OCI-LY1 (cell line): ENCODE results near the gene FAF1.
"Not testable (repeated sequence)": the region's sequence is repeated elsewhere in the genome, so short reads cannot be mapped to it uniquely, and the experiment has no call there.

Source experiments
- H2AFZ ChIP-seq: fragments of 200-600 bp; sonication (generic), shearing (Covaris generic); 2 replicates; pipeline ENCODE4 v1.6.0; 2014; ENCODE audit warnings: antibody characterized with exemption, mild to moderate bottlenecking, low read length
- H3F3A ChIP-seq: fragments of 200-600 bp; sonication (generic), shearing (Covaris generic); 2 replicates; pipeline ENCODE4 v1.6.0; 2014; ENCODE audit warnings: mild to moderate bottlenecking, antibody characterized with exemption, low read length, moderate library complexity; ENCODE audit not compliant: insufficient read depth
- H3K27ac ChIP-seq: fragments of 200-600 bp; sonication (generic); 2 replicates; pipeline ENCODE4 v1.5.1; 2014; ENCODE audit warnings: low read length, mixed run types, mild to moderate bottlenecking, low read depth; ENCODE audit not compliant: poor library complexity, severe bottlenecking
- H3K27me3 ChIP-seq: fragments of 200-600 bp; sonication (generic); 2 replicates; pipeline ENCODE4 v1.6.0; 2014; ENCODE audit warnings: antibody characterized with exemption, mild to moderate bottlenecking, low read length, moderate library complexity; ENCODE audit not compliant: insufficient read depth
- H3K36me3 ChIP-seq: fragments of 200-600 bp; sonication (generic); 2 replicates; pipeline ENCODE4 v1.6.1; 2014; ENCODE audit warnings: mild to moderate bottlenecking, antibody characterized with exemption, low read length, moderate library complexity, mixed read lengths; ENCODE audit not compliant: insufficient read depth
- H3K4me1 ChIP-seq: fragments of 200-600 bp; sonication (generic); 2 replicates; pipeline ENCODE4 v1.5.1; 2014; ENCODE audit warnings: mild to moderate bottlenecking, low read length, moderate library complexity; ENCODE audit not compliant: insufficient read depth, severe bottlenecking
- H3K4me2 ChIP-seq: fragments of 200-600 bp; sonication (generic), shearing (Covaris generic); 2 replicates; pipeline ENCODE4 v1.6.1; 2014; ENCODE audit warnings: low read length
- H3K4me3 ChIP-seq: fragments of 200-600 bp; sonication (generic); 2 replicates; pipeline ENCODE4 v1.5.1; 2014; ENCODE audit warnings: low read length, low read depth, mild to moderate bottlenecking, mixed read lengths; ENCODE audit not compliant: poor library complexity, severe bottlenecking
- H3K79me2 ChIP-seq: fragments of 200-600 bp; shearing (Covaris generic); 2 replicates; pipeline ENCODE4 v1.6.1; 2016; ENCODE audit warnings: mixed run types, low read length, mixed read lengths; ENCODE audit not compliant: insufficient read depth
- H3K9ac ChIP-seq: fragments of 200-600 bp; sonication (generic), shearing (Covaris generic); 2 replicates; pipeline ENCODE4 v1.6.1; 2014; ENCODE audit warnings: mild to moderate bottlenecking, low read length, mixed read lengths
- H3K9me2 ChIP-seq: fragments of 200-600 bp; sonication (generic), shearing (Covaris generic); 2 replicates; pipeline ENCODE4 v1.6.1; 2014; ENCODE audit warnings: low read depth, mild to moderate bottlenecking, low read length, mixed read lengths
- H3K9me3 ChIP-seq: fragments of 200-600 bp; shearing (Covaris generic); 2 replicates; pipeline ENCODE4 v1.6.1; 2014; ENCODE audit warnings: low read length, mixed read lengths
- H4K20me1 ChIP-seq: fragments of 200-600 bp; sonication (generic), shearing (Covaris generic); 2 replicates; pipeline ENCODE4 v1.6.0; 2016; ENCODE audit warnings: mild to moderate bottlenecking, low read length; ENCODE audit not compliant: insufficient read depth
- CTCF ChIP-seq: fragments of 200-600 bp; sonication (generic), shearing (Covaris generic); IDR thresholded peaks from 2 replicates; pipeline ENCODE4 v1.5.1; 2017; ENCODE audit warnings: mild to moderate bottlenecking, antibody characterized with exemption, low read length, moderate library complexity, mixed read lengths
- EZH2 ChIP-seq: fragments of 200-600 bp; sonication (generic), shearing (Covaris generic); IDR thresholded peaks from 2 replicates; pipeline ENCODE4 v1.8.0; 2017; ENCODE audit warnings: borderline replicate concordance, mixed run types, mild to moderate bottlenecking, antibody characterized with exemption, low read length, moderate library complexity, mixed read lengths

Gene FAF1

GRCh38 chr1:51000651-51001050 is 40.6 kb upstream of the FAF1 start:
- H3K79me2 ChIP-seq = no peaks in the 10 kb centered on the region
- H2AFZ ChIP-seq = no peak overlapping the region
- H3K4me2 ChIP-seq = peak overlapping the region; percentile 49
- H4K20me1 ChIP-seq = no peaks in the 10 kb centered on the region
- H3K36me3 ChIP-seq = peaks cover 31% of the 10 kb centered on the region
- peak overlapping the region; percentile 39 for H3K9ac ChIP-seq
- peak overlapping the region; percentile 36 for H3K4me3 ChIP-seq
- TF ChIP-seq CTCF (no peak), EZH2 (no peak)
- H3K9me2 ChIP-seq = no peaks in the 10 kb centered on the region
- H3K27me3 ChIP-seq = no peaks in the 10 kb centered on the region
- no peaks in the 10 kb centered on the region for H3F3A ChIP-seq
- H3K27ac ChIP-seq = peak overlapping the region; percentile 97
- H3K9me3 ChIP-seq = no peaks in the 10 kb centered on the region
- H3K4me1 ChIP-seq = peaks cover 22% of the 10 kb centered on the region

GRCh38 chr1:51000160-51000559 is 40.1 kb upstream of the FAF1 start:
- no peaks in the 10 kb centered on the region for H3K27me3 ChIP-seq
- H3K27ac ChIP-seq = peak overlapping the region; percentile 97
- H3F3A ChIP-seq = no peaks in the 10 kb centered on the region
- peaks cover 26% of the 10 kb centered on the region for H3K36me3 ChIP-seq
- H3K9me2 ChIP-seq = no peaks in the 10 kb centered on the region
- H3K4me2 ChIP-seq = peak overlapping the region; percentile 49
- H2AFZ ChIP-seq = no peak overlapping the region
- peak overlapping the region; percentile 39 for H3K9ac ChIP-seq
- TF ChIP-seq EZH2 (no peak), CTCF (no peak)
- no peaks in the 10 kb centered on the region for H3K79me2 ChIP-seq
- H3K4me3 ChIP-seq = peak overlapping the region; percentile 36
- H4K20me1 ChIP-seq = no peaks in the 10 kb centered on the region
- H3K9me3 ChIP-seq = no peaks in the 10 kb centered on the region
- H3K4me1 ChIP-seq = peaks cover 22% of the 10 kb centered on the region

GRCh38 chr1:50999375-50999774 is 39.3 kb upstream of the FAF1 start:
- not testable (repeated sequence) for H3F3A ChIP-seq, H2AFZ ChIP-seq, H3K79me2 ChIP-seq, H3K9ac ChIP-seq, H3K4me3 ChIP-seq, H3K4me2 ChIP-seq, H3K27me3 ChIP-seq, H3K9me2 ChIP-seq, H3K9me3 ChIP-seq, H4K20me1 ChIP-seq
- Histone ChIP-seq H3K4me1 (peaks cover 22% of the 10 kb centered on the region), H3K27ac (peak overlapping the region; percentile 97), H3K36me3 (peaks cover 20% of the 10 kb centered on the region)

GRCh38 chr1:50996083-50996482 is 36.0 kb upstream of the FAF1 start:
- no peak overlapping the region for H3K9ac ChIP-seq
- no peak overlapping the region for H3K4me3 ChIP-seq
- H3F3A ChIP-seq = no peaks in the 10 kb centered on the region
- H4K20me1 ChIP-seq = no peaks in the 10 kb centered on the region
- no peaks in the 10 kb centered on the region for H3K9me2 ChIP-seq
- no peaks in the 10 kb centered on the region for H3K9me3 ChIP-seq
- H3K79me2 ChIP-seq = peaks cover 1% of the 10 kb centered on the region; the same call in 1 of the 2 replicates
- H3K4me2 ChIP-seq = no peak overlapping the region
- no peaks in the 10 kb centered on the region for H3K27me3 ChIP-seq
- no peak overlapping the region for H2AFZ ChIP-seq
- TF ChIP-seq CTCF (no peak), EZH2 (no peak)
- peaks cover 17% of the 10 kb centered on the region for H3K4me1 ChIP-seq
- no peak overlapping the region for H3K27ac ChIP-seq
- peaks cover 13% of the 10 kb centered on the region; the same call in 1 of the 2 replicates for H3K36me3 ChIP-seq
